Adipocyte (in vitro differentiated cells): ENCODE results near the gene H6PD.

Source experiments
- DNase-seq: peaks from one replicate; pipeline ENCODE4 v3.0.0-alpha.2; 2015; ENCODE audit warnings: low read depth
- H3K27me3 ChIP-seq: replicated peaks from 2 replicates; pipeline ENCODE4 v1.7.0; 2013; ENCODE audit warnings: mild to moderate bottlenecking, low read length, moderate library complexity; ENCODE audit not compliant: control insufficient read depth, insufficient read depth
- H3K36me3 ChIP-seq: 2 replicates; pipeline ENCODE4 v1.7.0; 2013; ENCODE audit warnings: low read length, mild to moderate bottlenecking, moderate library complexity; ENCODE audit not compliant: control insufficient read depth, insufficient read depth, severe bottlenecking
- H3K4me1 ChIP-seq: 2 replicates; pipeline ENCODE4 v1.7.0; 2013; ENCODE audit warnings: mild to moderate bottlenecking, low read length, moderate library complexity; ENCODE audit not compliant: control insufficient read depth, insufficient read depth
- H3K4me3 ChIP-seq: 2 replicates; pipeline ENCODE4 v1.7.0; 2013; ENCODE audit warnings: mild to moderate bottlenecking, low read length, moderate library complexity
- H3K9ac ChIP-seq: 2 replicates; pipeline ENCODE4 v1.7.0; 2013; ENCODE audit warnings: mild to moderate bottlenecking, low read length, moderate library complexity
- H3K9me3 ChIP-seq: 2 replicates; pipeline ENCODE4 v1.7.0; 2013; ENCODE audit warnings: mild to moderate bottlenecking, low read length, moderate library complexity; ENCODE audit not compliant: control insufficient read depth

The H6PD gene

DNA sequence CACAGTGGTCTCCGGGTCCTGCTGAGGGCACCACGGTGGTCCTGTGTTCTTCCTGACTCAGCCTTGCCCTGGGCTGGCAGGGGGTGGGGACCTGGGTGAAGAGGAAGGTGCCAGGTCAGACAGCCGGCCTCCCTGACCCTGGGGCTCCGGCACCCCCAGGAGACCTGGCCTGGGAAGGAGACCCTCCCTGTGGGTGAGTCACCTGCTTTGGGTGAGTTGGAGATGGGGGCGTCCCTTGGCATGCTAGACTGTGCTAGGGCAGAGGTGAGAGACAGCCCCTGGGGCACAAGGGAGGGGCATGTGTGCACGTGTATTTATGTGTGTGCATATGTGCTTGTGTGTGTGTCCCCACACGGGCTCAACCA is 81.5 kb downstream of the H6PD start:
- Histone ChIP-seq H3K9ac (peak overlapping the region; percentile 61), H3K9me3 (no peaks in the 10 kb centered on the region), H3K4me1 (peaks cover 62% of the 10 kb centered on the region), H3K36me3 (no peaks in the 10 kb centered on the region), H3K27me3 (no peaks in the 10 kb centered on the region), H3K4me3 (peak overlapping the region; percentile 35)
- DNase-seq, result no peak

DNA sequence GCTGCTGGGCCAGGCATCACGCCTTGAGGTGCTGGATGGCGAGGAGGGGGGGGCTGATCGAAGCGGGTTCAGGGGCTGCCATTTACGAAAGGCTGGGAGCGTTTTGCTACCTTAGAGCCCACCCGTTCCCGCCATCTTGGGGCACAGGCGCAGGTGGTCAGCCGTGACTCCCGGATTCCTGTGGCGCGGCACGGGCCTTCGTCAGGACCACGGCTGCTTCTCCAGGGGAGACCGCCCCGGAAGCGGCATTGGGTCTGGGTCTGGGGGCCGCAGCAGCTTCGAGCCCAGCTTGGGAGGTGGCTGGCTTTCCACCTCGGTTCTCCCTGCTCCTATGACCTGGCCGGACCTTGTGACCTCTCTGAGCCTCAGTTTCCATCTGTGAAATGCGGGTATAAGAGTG is 81.9 kb downstream of the H6PD start:
- DNase-seq, result no peak
- H3K36me3 ChIP-seq, result no peaks in the 10 kb centered on the region
- H3K27me3 ChIP-seq, result no peaks in the 10 kb centered on the region
- H3K9ac ChIP-seq, result peak overlapping the region; percentile 61
- no peak overlapping the region for H3K4me3 ChIP-seq
- H3K9me3 ChIP-seq, result no peaks in the 10 kb centered on the region
- peaks cover 66% of the 10 kb centered on the region for H3K4me1 ChIP-seq

GRCh38 chr1:9317072-9317471 is 82.5 kb downstream of the H6PD start:
- H3K4me1 ChIP-seq, result peaks cover 71% of the 10 kb centered on the region
- no peaks in the 10 kb centered on the region for H3K9me3 ChIP-seq
- H3K4me3 ChIP-seq, result no peak overlapping the region
- DNase-seq, result no peak
- H3K9ac ChIP-seq, result peak overlapping the region; percentile 18
- no peaks in the 10 kb centered on the region for H3K36me3 ChIP-seq
- H3K27me3 ChIP-seq, result no peaks in the 10 kb centered on the region

DNA sequence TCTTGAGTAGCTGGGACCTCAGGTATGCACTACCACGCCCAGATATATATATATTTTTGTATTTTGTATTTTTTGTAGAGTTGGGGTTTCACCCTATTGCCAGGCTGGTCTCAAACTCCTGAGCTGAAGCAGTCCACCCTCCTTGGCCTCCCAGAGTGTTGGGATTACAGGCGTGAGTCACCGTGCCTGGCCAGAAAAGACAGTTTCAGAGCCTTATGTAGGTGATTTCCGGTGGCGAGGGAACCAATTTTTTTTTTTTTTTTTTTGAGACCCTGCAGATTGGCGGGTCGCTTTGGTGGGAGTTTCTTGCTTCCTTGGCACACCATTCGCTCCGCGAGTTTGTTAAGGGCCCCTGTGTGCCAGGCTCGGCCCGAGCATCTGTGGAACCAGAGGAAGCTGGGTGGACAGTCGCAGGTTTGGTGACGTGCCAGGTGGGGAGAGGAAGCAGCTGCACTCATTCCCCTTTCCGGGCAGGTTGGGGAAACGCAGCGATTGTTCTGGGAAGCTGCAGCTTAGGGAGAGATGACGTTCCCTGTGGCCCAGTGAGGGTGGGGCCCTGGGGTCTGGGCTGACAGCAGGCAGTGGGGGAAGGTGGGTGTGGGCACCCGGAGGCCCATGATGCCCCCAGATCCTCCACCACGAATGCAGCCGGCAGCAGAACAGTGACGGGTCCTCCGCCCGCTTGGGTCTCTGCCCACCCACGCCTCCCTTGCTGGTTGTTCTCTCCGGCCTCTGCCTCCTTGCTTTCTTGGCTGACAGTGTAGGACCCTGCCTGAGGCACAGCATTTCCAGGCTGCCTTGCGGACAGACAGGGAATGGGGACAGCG is 83.2 kb downstream of the H6PD start:
- Histone ChIP-seq H3K4me3 (no peak overlapping the region), H3K9me3 (no peaks in the 10 kb centered on the region), H3K36me3 (no peaks in the 10 kb centered on the region), H3K4me1 (peaks cover 63% of the 10 kb centered on the region), H3K9ac (peak overlapping the region; percentile 18), H3K27me3 (no peaks in the 10 kb centered on the region)
- DNase-seq, result peak; percentile 53

- H3K4me1 ChIP-seq, result peaks cover 61% of the 10 kb centered on the region
- H3K9ac ChIP-seq, result no peak overlapping the region
- no peaks in the 10 kb centered on the region for H3K9me3 ChIP-seq
- H3K27me3 ChIP-seq, result no peaks in the 10 kb centered on the region
- H3K36me3 ChIP-seq, result no peaks in the 10 kb centered on the region
- DNase-seq, result no peak
- no peak overlapping the region for H3K4me3 ChIP-seq
These were observed 84.7 kb downstream of the H6PD start for GRCh38 chr1:9319208-9319788.

DNA sequence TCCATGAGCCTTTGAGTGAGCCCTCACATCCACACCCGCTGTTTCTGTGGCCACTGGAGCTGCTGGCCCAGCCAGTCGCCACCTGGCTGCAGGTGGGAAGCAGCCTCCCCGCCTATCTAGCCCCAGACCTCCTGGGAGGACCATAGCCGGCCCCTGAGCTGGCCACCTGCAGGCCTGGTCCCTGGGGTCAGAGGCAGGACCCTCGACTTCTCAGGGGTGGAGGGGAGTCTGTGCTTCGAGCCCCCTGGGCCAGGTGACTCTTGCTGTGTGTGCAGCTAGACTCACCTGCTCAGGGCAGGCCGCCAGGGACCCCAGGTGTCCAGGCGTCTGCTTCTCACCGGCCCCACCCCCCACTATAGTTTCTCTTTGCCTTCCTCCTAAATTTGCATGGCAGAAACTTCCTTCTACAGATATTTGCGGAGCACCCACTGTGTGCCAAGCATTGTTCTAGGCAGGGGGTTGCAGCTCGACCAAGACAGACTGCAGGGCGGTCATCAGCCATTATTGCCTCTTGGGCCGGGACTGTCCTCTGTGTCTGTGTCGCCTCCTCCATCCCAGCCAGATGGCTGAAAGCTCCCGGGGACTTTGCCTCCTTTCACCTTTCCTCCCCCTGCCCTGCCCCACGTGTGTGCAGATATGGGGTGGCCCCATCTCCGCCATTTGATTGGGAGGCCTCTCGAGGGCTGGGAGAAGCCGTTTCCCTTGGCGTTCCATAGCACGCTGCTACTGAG is 85.4 kb downstream of the H6PD start:
- Histone ChIP-seq H3K27me3 (no peaks in the 10 kb centered on the region), H3K4me1 (peaks cover 58% of the 10 kb centered on the region), H3K36me3 (no peaks in the 10 kb centered on the region), H3K4me3 (no peak overlapping the region), H3K9ac (no peak overlapping the region), H3K9me3 (no peaks in the 10 kb centered on the region)
- no peak for DNase-seq
